Measurements from ENCODE around the gene LRRC17.
"Not testable (repeated sequence)": the region's sequence is repeated elsewhere in the genome, so short reads cannot be mapped to it uniquely, and the experiment has no call there.

The LRRC17 gene

GRCh38 chr7:102896585-102896984 is 16.2 kb upstream of the LRRC17 start:
- H3K27ac ChIP-seq (ENCODE audit: poor library complexity, severe bottlenecking), result no peak overlapping the region

DNA sequence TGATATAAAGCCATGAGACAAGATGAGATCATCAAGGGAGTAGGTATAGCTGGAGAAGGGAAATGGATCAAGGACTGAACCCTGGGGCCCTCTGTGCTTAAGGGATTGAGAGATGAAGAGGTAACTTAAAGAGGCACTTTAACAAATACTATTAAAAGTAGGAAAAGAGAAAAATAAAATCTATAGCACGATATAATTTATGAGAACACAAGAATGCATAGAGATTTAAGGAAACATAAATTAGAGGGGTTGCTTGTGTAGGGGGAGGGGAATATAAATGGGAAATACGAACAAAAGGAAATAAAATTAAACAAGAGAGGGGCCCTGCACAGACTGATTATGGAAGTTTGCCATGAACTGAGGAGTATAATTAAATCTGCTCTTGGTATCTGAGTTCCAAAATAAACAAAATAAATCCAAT is 15.6 kb upstream of the LRRC17 start:
- Histone ChIP-seq H3K9me3 (ENCODE audit: severe bottlenecking) (no peaks in the 10 kb centered on the region), H3K27me3 (ENCODE audit: insufficient read depth, poor library complexity, severe bottlenecking) (no peaks in the 10 kb centered on the region), H3K36me3 (ENCODE audit: low read depth) (no peaks in the 10 kb centered on the region), H3K27ac (ENCODE audit: poor library complexity, severe bottlenecking) (no peak overlapping the region), H3K4me1 (ENCODE audit: insufficient read depth, poor library complexity, severe bottlenecking) (peaks cover 8% of the 10 kb centered on the region), H3K4me3 (ENCODE audit: severe bottlenecking) (no peak overlapping the region)
- ATAC-seq (ENCODE audit: low read depth) (no peak), DNase-seq (ENCODE audit: low spot score) (no peak)
- TF ChIP-seq CTCF (IDR thresholded peaks at IDR 0.05; ENCODE audit: poor library complexity, severe bottlenecking), result no peak

More at GRCh38 chr7:102896585-102896984, 16.2 kb upstream of the LRRC17 start:
- ATAC-seq (ENCODE audit: low read depth) (no peak), DNase-seq (ENCODE audit: low spot score) (no peak)
- H3K27me3 ChIP-seq (ENCODE audit: insufficient read depth, poor library complexity, severe bottlenecking), result no peaks in the 10 kb centered on the region
- H3K4me3 ChIP-seq (ENCODE audit: severe bottlenecking), result no peak overlapping the region
- TF ChIP-seq CTCF (IDR thresholded peaks at IDR 0.05; ENCODE audit: poor library complexity, severe bottlenecking), result no peak
- no peaks in the 10 kb centered on the region for H3K9me3 ChIP-seq (ENCODE audit: severe bottlenecking)
- peaks cover 14% of the 10 kb centered on the region for H3K4me1 ChIP-seq (ENCODE audit: insufficient read depth, poor library complexity, severe bottlenecking)
- H3K36me3 ChIP-seq (ENCODE audit: low read depth), result no peaks in the 10 kb centered on the region

GRCh38 chr7:102897856-102898531 is 14.8 kb upstream of the LRRC17 start:
- no peak for ATAC-seq (ENCODE audit: low read depth)
- Histone ChIP-seq H3K9me3 (ENCODE audit: severe bottlenecking) (peaks cover under 1% of the 10 kb centered on the region), H3K27me3 (ENCODE audit: insufficient read depth, poor library complexity, severe bottlenecking) (no peaks in the 10 kb centered on the region), H3K36me3 (ENCODE audit: low read depth) (no peaks in the 10 kb centered on the region), H3K4me1 (ENCODE audit: insufficient read depth, poor library complexity, severe bottlenecking) (peaks cover under 1% of the 10 kb centered on the region), H3K4me3 (ENCODE audit: severe bottlenecking) (no peak overlapping the region), H3K27ac (ENCODE audit: poor library complexity, severe bottlenecking) (no peak overlapping the region)
- TF ChIP-seq CTCF (IDR thresholded peaks at IDR 0.05; ENCODE audit: poor library complexity, severe bottlenecking), result no peak
- DNase-seq (ENCODE audit: low spot score), result no peak

DNA sequence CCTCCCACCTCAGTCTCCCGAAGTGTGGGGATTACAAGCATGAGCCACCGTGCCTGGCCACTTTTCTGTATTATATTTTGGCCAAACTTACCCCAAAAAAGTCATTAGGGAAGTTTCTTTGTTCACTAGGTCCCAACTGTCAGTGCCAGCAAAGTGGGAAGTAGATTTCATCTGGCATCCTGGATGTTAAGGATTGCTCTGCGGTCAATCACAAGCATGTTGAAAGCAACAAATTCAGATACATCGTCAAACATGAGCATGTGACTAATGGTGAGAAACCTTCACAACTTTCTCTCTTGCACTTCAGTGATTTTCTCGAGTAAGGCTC is 14.3 kb upstream of the LRRC17 start:
- no peak overlapping the region for H3K27ac ChIP-seq (ENCODE audit: poor library complexity, severe bottlenecking)
- H3K36me3 ChIP-seq (ENCODE audit: low read depth), result no peaks in the 10 kb centered on the region
- no peak overlapping the region for H3K4me3 ChIP-seq (ENCODE audit: severe bottlenecking)
- TF ChIP-seq CTCF (IDR thresholded peaks at IDR 0.05; ENCODE audit: poor library complexity, severe bottlenecking), result no peak
- no peaks in the 10 kb centered on the region for H3K4me1 ChIP-seq (ENCODE audit: insufficient read depth, poor library complexity, severe bottlenecking)
- no peak for ATAC-seq (ENCODE audit: low read depth)
- DNase-seq (ENCODE audit: low spot score), result no peak
- no peaks in the 10 kb centered on the region for H3K27me3 ChIP-seq (ENCODE audit: insufficient read depth, poor library complexity, severe bottlenecking)
- peaks cover 3% of the 10 kb centered on the region for H3K9me3 ChIP-seq (ENCODE audit: severe bottlenecking)

DNA sequence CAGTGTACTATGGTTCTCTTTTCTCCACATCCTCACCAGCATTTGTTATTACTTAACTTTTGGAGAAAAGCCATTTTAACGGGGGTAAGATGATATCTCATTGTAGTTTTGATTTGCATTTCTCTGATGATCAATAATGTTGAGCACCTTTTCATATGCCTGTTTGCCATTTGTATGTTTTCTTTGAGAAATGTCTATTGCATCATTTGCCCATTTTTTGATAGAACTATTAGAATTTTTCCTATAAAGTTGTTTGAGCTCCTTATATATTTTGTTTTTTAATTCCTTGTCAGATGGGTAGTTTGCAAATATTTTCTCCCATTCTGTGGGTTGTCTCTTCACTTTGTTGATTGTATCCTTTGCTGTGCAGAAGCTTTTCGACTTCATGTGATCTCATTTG is 10.7 kb upstream of the LRRC17 start:
- not testable (repeated sequence) for H3K4me3 ChIP-seq (ENCODE audit: severe bottlenecking); H3K27ac ChIP-seq (ENCODE audit: poor library complexity, severe bottlenecking); ATAC-seq (ENCODE audit: low read depth); H3K36me3 ChIP-seq (ENCODE audit: low read depth); H3K27me3 ChIP-seq (ENCODE audit: insufficient read depth, poor library complexity, severe bottlenecking); H3K9me3 ChIP-seq (ENCODE audit: severe bottlenecking); H3K4me1 ChIP-seq (ENCODE audit: insufficient read depth, poor library complexity, severe bottlenecking); DNase-seq (ENCODE audit: low spot score)

- not testable (repeated sequence) for H3K27ac ChIP-seq (ENCODE audit: poor library complexity, severe bottlenecking); H3K36me3 ChIP-seq (ENCODE audit: low read depth); H3K4me3 ChIP-seq (ENCODE audit: severe bottlenecking); H3K27me3 ChIP-seq (ENCODE audit: insufficient read depth, poor library complexity, severe bottlenecking); ATAC-seq (ENCODE audit: low read depth); DNase-seq (ENCODE audit: low spot score); H3K4me1 ChIP-seq (ENCODE audit: insufficient read depth, poor library complexity, severe bottlenecking); H3K9me3 ChIP-seq (ENCODE audit: severe bottlenecking)
These were observed 9.2 kb upstream of the LRRC17 start for GRCh38 chr7:102903576-102903975.

All from RWPE2 (cell line).